Thoracic aorta (tissue), 2 donors: ENCODE measurements around the gene PLEKHA5. TPM values are rescaled to one million over a fixed set of nuclear protein-coding genes. Genes with fewer than 3 reads are reported as not detected.

Experiments used
- ATAC-seq: fragments of 150-250 bp; one replicate; pipeline ENCODE4 v1.8.0; 2017; ENCODE audit warnings: low read depth; ENCODE audit not compliant: insufficient number of reproducible peaks, low FRiP score
- DNase-seq: peaks from one replicate; pipeline ENCODE4 v3.0.0-alpha.2; 2020; ENCODE audit warnings: low spot score
- H3K27ac ChIP-seq, 2 donors: fragments of 200-600 bp; sonication (generic); 1 replicate in 1 of 2; 2 replicates in 1 of 2; pipeline ENCODE4 v1.5.1; 2016; ENCODE audit warnings: mild to moderate bottlenecking in 2 of 2, moderate library complexity in 2 of 2
- H3K27me3 ChIP-seq: fragments of 200-600 bp; sonication (generic); replicated peaks from 2 replicates; pipeline ENCODE4 v1.6.0; 2016; ENCODE audit warnings: mild to moderate bottlenecking; ENCODE audit not compliant: insufficient read depth
- H3K36me3 ChIP-seq: fragments of 200-600 bp; sonication (generic); one replicate; pipeline ENCODE4 v1.5.1; 2016
- H3K4me1 ChIP-seq, 2 donors: fragments of 200-600 bp; sonication (generic); 1 replicate in 1 of 2; 2 replicates in 1 of 2; pipeline versions ENCODE4 v1.5.1 to v1.6.0; 2016; ENCODE audit warnings: low read depth in 2 of 2, mild to moderate bottlenecking in 1 of 2; ENCODE audit not compliant: control insufficient read depth in 1 of 2
- H3K4me3 ChIP-seq: fragments of 200-600 bp; sonication (generic); 2 replicates; pipeline ENCODE4 v1.5.1; 2016; ENCODE audit warnings: mild to moderate bottlenecking
- H3K9me3 ChIP-seq: fragments of 200-600 bp; sonication (generic); 2 replicates; pipeline ENCODE4 v1.5.1; 2016
- total RNA-seq, 2 donors: library from RNA; depleted of rRNA; stranded (reverse); fragments of >200 nt; gene quantifications; one replicate each; pipeline versions ENCODE4 v1.1.0 to v1.2.3, GENCODE V29; 2016
- TF ChIP-seq, protein P1 (sequence below): fragments of 200-600 bp; sonication (generic); IDR thresholded peaks from one replicate; pipeline ENCODE4 v1.5.1; 2019; ENCODE audit warnings: antibody characterized with exemption

PLEKHA5 gene
- total RNA-seq, 2 donors from 2014 or later: 18.4 to 27.7 TPM

DNA sequence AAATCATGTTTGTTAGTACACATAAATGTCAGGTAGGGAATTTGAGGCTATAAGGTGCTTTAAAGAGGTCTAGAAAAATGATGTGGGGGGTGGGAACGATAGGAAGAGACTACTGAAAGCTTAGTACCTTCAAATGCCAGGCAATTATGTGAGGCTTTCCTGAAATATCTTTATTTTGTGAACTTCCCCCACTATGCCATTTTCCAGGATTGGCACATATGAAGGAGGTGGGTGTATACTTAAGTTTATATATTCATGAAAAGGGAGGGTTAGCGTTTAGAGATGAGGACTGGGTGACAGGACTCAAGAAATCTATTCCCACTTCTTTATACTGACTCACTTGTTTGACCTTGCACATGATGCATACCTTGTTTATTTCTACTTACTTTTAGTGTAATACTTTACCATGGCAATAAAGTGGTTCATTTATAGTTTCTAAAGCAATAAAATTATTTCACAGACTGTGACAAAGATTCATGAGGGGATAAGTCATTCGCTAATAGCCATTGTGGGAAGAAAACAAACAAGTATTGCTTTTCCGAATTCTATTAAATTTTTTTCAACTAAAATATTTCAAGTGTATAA is 77.1 kb downstream of the PLEKHA5 start:
- Histone ChIP-seq H3K9me3 (no peaks in the 10 kb centered on the region), H3K4me3 (no peak overlapping the region), H3K36me3 (no peaks in the 10 kb centered on the region), H3K4me1 (peaks cover 0 to 11% of the 10 kb centered on the region in 2 donors), H3K27me3 (no peaks in the 10 kb centered on the region), H3K27ac (no peak overlapping the region)
- TF ChIP-seq, protein P1, sequence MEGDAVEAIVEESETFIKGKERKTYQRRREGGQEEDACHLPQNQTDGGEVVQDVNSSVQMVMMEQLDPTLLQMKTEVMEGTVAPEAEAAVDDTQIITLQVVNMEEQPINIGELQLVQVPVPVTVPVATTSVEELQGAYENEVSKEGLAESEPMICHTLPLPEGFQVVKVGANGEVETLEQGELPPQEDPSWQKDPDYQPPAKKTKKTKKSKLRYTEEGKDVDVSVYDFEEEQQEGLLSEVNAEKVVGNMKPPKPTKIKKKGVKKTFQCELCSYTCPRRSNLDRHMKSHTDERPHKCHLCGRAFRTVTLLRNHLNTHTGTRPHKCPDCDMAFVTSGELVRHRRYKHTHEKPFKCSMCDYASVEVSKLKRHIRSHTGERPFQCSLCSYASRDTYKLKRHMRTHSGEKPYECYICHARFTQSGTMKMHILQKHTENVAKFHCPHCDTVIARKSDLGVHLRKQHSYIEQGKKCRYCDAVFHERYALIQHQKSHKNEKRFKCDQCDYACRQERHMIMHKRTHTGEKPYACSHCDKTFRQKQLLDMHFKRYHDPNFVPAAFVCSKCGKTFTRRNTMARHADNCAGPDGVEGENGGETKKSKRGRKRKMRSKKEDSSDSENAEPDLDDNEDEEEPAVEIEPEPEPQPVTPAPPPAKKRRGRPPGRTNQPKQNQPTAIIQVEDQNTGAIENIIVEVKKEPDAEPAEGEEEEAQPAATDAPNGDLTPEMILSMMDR: no peak
- DNase-seq (no peak), ATAC-seq (no peak)

DNA sequence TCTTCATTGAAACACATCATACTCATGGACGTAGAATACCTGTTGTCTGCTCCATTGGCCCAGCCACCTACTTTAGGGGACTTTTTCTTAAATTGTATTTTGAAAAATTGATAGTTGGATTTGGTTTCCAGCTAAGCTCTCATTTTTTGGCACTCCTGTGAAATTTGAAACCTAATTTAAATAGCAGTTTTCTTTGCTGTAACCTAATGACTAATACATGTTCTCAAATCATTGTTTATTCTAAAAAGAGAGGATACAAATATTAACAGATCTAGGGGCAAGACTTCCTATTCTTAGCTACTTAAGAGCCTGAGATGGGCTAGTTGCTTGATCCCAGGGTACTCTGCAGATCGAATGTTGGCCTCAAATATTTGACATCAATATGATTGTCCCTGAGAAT is 78.9 kb downstream of the PLEKHA5 start:
- Histone ChIP-seq H3K9me3 (no peaks in the 10 kb centered on the region), H3K36me3 (no peaks in the 10 kb centered on the region), H3K4me1 (peaks cover 0 to 11% of the 10 kb centered on the region in 2 donors), H3K27ac (no peak overlapping the region), H3K27me3 (no peaks in the 10 kb centered on the region), H3K4me3 (no peak overlapping the region)
- DNase-seq: no peak
- no peak for ATAC-seq
- TF ChIP-seq, protein P1: no peak

DNA sequence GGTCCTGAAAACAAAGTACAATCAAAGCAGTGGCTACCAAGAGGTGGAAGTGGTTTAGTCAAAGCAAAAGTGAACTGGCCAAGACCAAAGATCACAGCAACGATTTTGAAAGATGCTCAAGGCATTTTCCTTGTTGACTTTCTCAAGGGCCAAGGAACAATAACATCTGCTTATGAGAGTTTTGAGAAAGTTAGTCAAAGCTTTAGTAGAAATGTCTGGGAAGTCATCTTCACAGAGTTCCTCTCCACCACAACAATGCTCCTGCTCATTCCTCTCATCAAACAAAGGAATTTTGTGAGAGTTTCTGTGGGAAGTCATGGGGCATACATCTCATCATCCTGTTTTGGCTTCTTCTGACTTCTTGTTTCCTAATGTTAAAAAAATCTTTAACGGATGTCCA is 80.1 kb downstream of the PLEKHA5 start:
- H3K4me3 ChIP-seq: no peak overlapping the region
- DNase-seq: no peak
- H3K36me3 ChIP-seq: no peaks in the 10 kb centered on the region
- no peak overlapping the region for H3K27ac ChIP-seq
- H3K27me3 ChIP-seq: no peaks in the 10 kb centered on the region
- H3K9me3 ChIP-seq: no peaks in the 10 kb centered on the region
- ATAC-seq: no peak
- TF ChIP-seq, protein P1: no peak
- H3K4me1 ChIP-seq: peaks cover 0 to 11% of the 10 kb centered on the region in 2 donors

DNA sequence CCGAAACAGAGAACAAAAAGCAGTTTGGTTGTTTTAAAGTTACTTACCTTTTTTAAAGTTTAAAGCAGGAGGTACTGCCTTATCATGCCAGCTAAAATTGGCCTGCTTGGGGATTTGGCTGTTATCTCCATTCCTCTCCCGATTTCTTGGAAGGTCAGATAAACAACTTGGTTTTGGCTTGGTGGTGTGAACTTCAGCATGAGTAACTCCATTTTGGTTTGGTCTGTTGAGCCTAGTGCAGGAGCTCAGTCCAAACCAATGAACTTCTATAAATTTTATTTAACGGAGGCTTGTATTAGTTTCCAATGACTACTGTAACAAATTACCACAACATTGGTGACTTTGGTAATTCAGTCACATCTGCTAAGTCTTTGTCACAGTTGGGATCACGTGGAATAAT is 82.3 kb downstream of the PLEKHA5 start:
- no peak overlapping the region for H3K4me3 ChIP-seq
- ATAC-seq (no peak), DNase-seq (no peak)
- no peaks in the 10 kb centered on the region for H3K36me3 ChIP-seq
- H3K4me1 ChIP-seq: peaks cover 0 to 5% of the 10 kb centered on the region in 2 donors
- TF ChIP-seq, protein P1: no peak
- no peaks in the 10 kb centered on the region for H3K27me3 ChIP-seq
- H3K27ac ChIP-seq: no peak overlapping the region
- no peaks in the 10 kb centered on the region for H3K9me3 ChIP-seq

DNA sequence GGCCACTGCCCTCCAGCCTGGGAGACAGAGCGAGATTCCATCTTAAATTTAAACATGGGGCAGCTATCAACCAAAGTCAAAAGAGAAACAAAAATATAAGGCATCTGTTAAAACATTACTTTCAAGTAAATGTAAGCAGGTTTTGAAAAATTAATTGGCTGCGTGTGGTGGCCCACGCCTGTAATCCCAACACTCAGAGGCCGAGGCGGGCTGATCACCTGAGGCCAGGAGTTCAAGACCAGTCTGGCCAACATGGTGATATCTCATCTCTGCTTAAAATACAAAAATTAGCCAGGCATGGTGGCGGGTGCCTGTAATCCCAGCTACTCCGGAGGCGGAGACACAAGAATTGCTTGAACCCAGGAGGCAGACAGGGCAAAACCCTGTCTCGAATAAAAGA is 82.7 kb downstream of the PLEKHA5 start:
- TF ChIP-seq, protein P1: no peak
- no peaks in the 10 kb centered on the region for H3K36me3 ChIP-seq
- DNase-seq (no peak), ATAC-seq (no peak)
- peaks cover 0 to 5% of the 10 kb centered on the region in 2 donors for H3K4me1 ChIP-seq
- H3K27ac ChIP-seq: no peak overlapping the region
- no peaks in the 10 kb centered on the region for H3K9me3 ChIP-seq
- H3K27me3 ChIP-seq: no peaks in the 10 kb centered on the region
- no peak overlapping the region for H3K4me3 ChIP-seq
